Neural cell (in vitro differentiated cells): ENCODE measurements around the gene OMG. TPM values are rescaled to one million over a fixed set of nuclear protein-coding genes. Genes with fewer than 3 reads are reported as not detected.

Source experiments
- H2AFZ ChIP-seq: fragments of 200-600, 300-800 bp; sonication (generic), shearing (Covaris generic); 2 replicates; pipeline ENCODE4 v1.6.0; 2014; ENCODE audit warnings: low read depth, mild to moderate bottlenecking, antibody characterized with exemption, low read length, moderate library complexity
- H3F3A ChIP-seq: fragments of 200-600 bp; shearing (Covaris generic); 2 replicates; pipeline ENCODE4 v1.6.1; 2016; ENCODE audit warnings: mild to moderate bottlenecking, moderate library complexity, mixed read lengths, antibody characterized with exemption, low read length; ENCODE audit not compliant: insufficient read depth, poor library complexity, severe bottlenecking
- H3K27ac ChIP-seq: fragments of 200-600, 300-800 bp; sonication (generic), shearing (Covaris generic); 2 replicates; pipeline ENCODE4 v1.5.1; 2014; ENCODE audit warnings: mild to moderate bottlenecking, low read length, moderate library complexity
- H3K27me3 ChIP-seq: fragments of 300-800, 200-600 bp; sonication (generic), shearing (Covaris generic); 2 replicates; pipeline ENCODE4 v1.6.0; 2014; ENCODE audit warnings: mild to moderate bottlenecking, low read depth, low read length, moderate library complexity; ENCODE audit not compliant: insufficient read depth
- H3K36me3 ChIP-seq: fragments of 300-800, 200-600 bp; sonication (generic), shearing (Covaris generic); 2 replicates; pipeline ENCODE4 v1.5.1; 2014; ENCODE audit warnings: mild to moderate bottlenecking, antibody characterized with exemption, low read length, moderate library complexity; ENCODE audit not compliant: insufficient read depth
- H3K4me2 ChIP-seq: fragments of 300-800, 200-600 bp; sonication (generic), shearing (Covaris generic); 2 replicates; pipeline ENCODE4 v1.6.0; 2014; ENCODE audit warnings: mild to moderate bottlenecking, low read length
- H3K4me3 ChIP-seq: fragments of 300-800, 200-600 bp; sonication (generic), shearing (Covaris generic); 2 replicates; pipeline ENCODE4 v1.5.1; 2014; ENCODE audit warnings: mild to moderate bottlenecking, low read length, moderate library complexity
- H3K79me2 ChIP-seq: fragments of 200-600 bp; shearing (Covaris generic); replicated peaks from 2 replicates; pipeline ENCODE4 v1.6.0; 2014; ENCODE audit warnings: mild to moderate bottlenecking, low read length, moderate library complexity; ENCODE audit not compliant: insufficient read depth
- H3K9ac ChIP-seq: fragments of 300-800, 200-600 bp; sonication (generic), shearing (Covaris generic); 2 replicates; pipeline ENCODE4 v1.6.1; 2016; ENCODE audit warnings: mild to moderate bottlenecking, low read length, mixed read lengths
- H3K9me2 ChIP-seq: fragments of 200-600 bp; shearing (Covaris generic); 2 replicates; pipeline ENCODE4 v1.6.1; 2016; ENCODE audit warnings: mild to moderate bottlenecking, low read length, mixed read lengths; ENCODE audit not compliant: insufficient read depth
- H3K9me3 ChIP-seq: fragments of 200-600, 300-800 bp; sonication (generic), shearing (Covaris generic); 2 replicates; pipeline ENCODE4 v1.6.1; 2016; ENCODE audit warnings: mild to moderate bottlenecking, mixed run types, low read length, moderate library complexity, mixed read lengths
- H4K20me1 ChIP-seq: fragments of 200-600 bp; shearing (Covaris generic); 2 replicates; pipeline ENCODE4 v1.6.1; 2016; ENCODE audit warnings: mild to moderate bottlenecking, mixed run types; ENCODE audit not compliant: insufficient read depth
- EP300 ChIP-seq: fragments of 450-650 bp; conservative IDR thresholded peaks from 2 replicates; pipeline ENCODE4 v1.6.1; 2014; ENCODE audit warnings: antibody characterized with exemption, mild to moderate bottlenecking, moderate library complexity; ENCODE audit not compliant: poor library complexity, severe bottlenecking
- EZH2 ChIP-seq: fragments of 200-600, 300-800 bp; shearing (Covaris generic), sonication (generic); IDR thresholded peaks from 2 replicates; pipeline ENCODE4 v1.6.1; 2014; ENCODE audit warnings: antibody characterized with exemption, low read length, borderline replicate concordance, mild to moderate bottlenecking; ENCODE audit not compliant: insufficient read depth, poor library complexity, severe bottlenecking
- MXI1 ChIP-seq: fragments of 450-650 bp; conservative IDR thresholded peaks from 2 replicates; pipeline ENCODE4 v1.6.1; 2014; ENCODE audit warnings: antibody characterized with exemption, mild to moderate bottlenecking; ENCODE audit not compliant: poor library complexity, severe bottlenecking
- POLR2AphosphoS5 ChIP-seq: IDR thresholded peaks from 2 replicates; pipeline ENCODE4 v1.6.1; 2012
- RAD21 ChIP-seq: fragments of 450-650 bp; conservative IDR thresholded peaks from 2 replicates; pipeline ENCODE4 v1.6.1; 2014; ENCODE audit warnings: antibody characterized with exemption, mild to moderate bottlenecking, moderate library complexity
- SMC3 ChIP-seq: fragments of 450-650 bp; conservative IDR thresholded peaks from 2 replicates; pipeline ENCODE4 v1.6.1; 2014; ENCODE audit warnings: antibody characterized with exemption, mild to moderate bottlenecking, moderate library complexity; ENCODE audit not compliant: poor library complexity
- TAF1 ChIP-seq: IDR thresholded peaks from 2 replicates; pipeline ENCODE4 v1.6.1; 2012; ENCODE audit warnings: low read depth
- polyA plus RNA-seq: library from polyadenylated mRNA; depleted of rRNA; stranded (reverse); fragments of >200 nt; gene quantifications from 2 replicates; pipeline ENCODE4 v1.2.3, GENCODE V29; 2014
- TF ChIP-seq, protein P1 (sequence below): fragments of 450-650 bp; IDR thresholded peaks from 2 replicates; pipeline ENCODE4 v1.5.1; 2014; ENCODE audit warnings: antibody characterized with exemption, mild to moderate bottlenecking, moderate library complexity; ENCODE audit not compliant: poor library complexity, severe bottlenecking
- TF ChIP-seq, protein P2 (sequence below): IDR thresholded peaks from 2 replicates; pipeline ENCODE4 v1.6.1; 2012; ENCODE audit warnings: borderline replicate concordance

OMG gene
- polyA plus RNA-seq, 1 donor from 2014 or later, result not detected

DNA sequence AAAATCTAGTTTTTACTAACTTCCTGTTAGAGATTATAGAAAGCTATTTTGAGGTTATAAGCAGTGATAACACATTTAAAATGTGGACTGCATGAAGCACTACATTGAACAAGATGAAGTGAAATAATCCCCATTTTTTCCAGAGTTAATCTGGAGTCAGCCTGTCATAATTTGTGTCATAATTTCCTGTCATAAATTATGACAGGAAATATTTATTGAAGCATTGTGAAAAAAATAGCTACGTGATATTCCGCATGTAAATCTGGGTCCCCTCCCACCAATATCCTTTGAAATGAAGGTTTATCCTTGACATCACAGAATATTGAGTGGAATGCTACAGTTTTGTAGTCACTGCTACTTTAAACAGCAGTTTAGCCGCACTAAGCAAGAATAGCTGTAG is 40.1 kb downstream of the OMG start:
- Histone ChIP-seq H3K9me2 (no peaks in the 10 kb centered on the region), H3K9me3 (no peaks in the 10 kb centered on the region), H3K27me3 (no peaks in the 10 kb centered on the region), H2AFZ (no peak overlapping the region), H3F3A (no peaks in the 10 kb centered on the region), H4K20me1 (no peaks in the 10 kb centered on the region), H3K9ac (no peak overlapping the region), H3K27ac (no peak overlapping the region), H3K79me2 (no peaks in the 10 kb centered on the region), H3K4me3 (no peak overlapping the region), H3K36me3 (peaks cover 7% of the 10 kb centered on the region), H3K4me2 (no peak overlapping the region)
- TF ChIP-seq MXI1, result no peak
- TF ChIP-seq TAF1, result no peak
- TF ChIP-seq, protein P1, sequence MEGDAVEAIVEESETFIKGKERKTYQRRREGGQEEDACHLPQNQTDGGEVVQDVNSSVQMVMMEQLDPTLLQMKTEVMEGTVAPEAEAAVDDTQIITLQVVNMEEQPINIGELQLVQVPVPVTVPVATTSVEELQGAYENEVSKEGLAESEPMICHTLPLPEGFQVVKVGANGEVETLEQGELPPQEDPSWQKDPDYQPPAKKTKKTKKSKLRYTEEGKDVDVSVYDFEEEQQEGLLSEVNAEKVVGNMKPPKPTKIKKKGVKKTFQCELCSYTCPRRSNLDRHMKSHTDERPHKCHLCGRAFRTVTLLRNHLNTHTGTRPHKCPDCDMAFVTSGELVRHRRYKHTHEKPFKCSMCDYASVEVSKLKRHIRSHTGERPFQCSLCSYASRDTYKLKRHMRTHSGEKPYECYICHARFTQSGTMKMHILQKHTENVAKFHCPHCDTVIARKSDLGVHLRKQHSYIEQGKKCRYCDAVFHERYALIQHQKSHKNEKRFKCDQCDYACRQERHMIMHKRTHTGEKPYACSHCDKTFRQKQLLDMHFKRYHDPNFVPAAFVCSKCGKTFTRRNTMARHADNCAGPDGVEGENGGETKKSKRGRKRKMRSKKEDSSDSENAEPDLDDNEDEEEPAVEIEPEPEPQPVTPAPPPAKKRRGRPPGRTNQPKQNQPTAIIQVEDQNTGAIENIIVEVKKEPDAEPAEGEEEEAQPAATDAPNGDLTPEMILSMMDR, result no peak
- TF ChIP-seq EP300, result no peak
- TF ChIP-seq EZH2, result no peak
- TF ChIP-seq POLR2AphosphoS5, result no peak
- TF ChIP-seq, protein P2, sequence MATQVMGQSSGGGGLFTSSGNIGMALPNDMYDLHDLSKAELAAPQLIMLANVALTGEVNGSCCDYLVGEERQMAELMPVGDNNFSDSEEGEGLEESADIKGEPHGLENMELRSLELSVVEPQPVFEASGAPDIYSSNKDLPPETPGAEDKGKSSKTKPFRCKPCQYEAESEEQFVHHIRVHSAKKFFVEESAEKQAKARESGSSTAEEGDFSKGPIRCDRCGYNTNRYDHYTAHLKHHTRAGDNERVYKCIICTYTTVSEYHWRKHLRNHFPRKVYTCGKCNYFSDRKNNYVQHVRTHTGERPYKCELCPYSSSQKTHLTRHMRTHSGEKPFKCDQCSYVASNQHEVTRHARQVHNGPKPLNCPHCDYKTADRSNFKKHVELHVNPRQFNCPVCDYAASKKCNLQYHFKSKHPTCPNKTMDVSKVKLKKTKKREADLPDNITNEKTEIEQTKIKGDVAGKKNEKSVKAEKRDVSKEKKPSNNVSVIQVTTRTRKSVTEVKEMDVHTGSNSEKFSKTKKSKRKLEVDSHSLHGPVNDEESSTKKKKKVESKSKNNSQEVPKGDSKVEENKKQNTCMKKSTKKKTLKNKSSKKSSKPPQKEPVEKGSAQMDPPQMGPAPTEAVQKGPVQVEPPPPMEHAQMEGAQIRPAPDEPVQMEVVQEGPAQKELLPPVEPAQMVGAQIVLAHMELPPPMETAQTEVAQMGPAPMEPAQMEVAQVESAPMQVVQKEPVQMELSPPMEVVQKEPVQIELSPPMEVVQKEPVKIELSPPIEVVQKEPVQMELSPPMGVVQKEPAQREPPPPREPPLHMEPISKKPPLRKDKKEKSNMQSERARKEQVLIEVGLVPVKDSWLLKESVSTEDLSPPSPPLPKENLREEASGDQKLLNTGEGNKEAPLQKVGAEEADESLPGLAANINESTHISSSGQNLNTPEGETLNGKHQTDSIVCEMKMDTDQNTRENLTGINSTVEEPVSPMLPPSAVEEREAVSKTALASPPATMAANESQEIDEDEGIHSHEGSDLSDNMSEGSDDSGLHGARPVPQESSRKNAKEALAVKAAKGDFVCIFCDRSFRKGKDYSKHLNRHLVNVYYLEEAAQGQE, result no peak
- TF ChIP-seq SMC3, result no peak
- TF ChIP-seq RAD21, result no peak

GRCh38 chr17:31254654-31255053 is 42.4 kb downstream of the OMG start:
- H3K27ac ChIP-seq, result no peak overlapping the region
- no peaks in the 10 kb centered on the region for H4K20me1 ChIP-seq
- no peaks in the 10 kb centered on the region for H3K9me2 ChIP-seq
- H3K36me3 ChIP-seq, result peaks cover 8% of the 10 kb centered on the region
- no peaks in the 10 kb centered on the region for H3F3A ChIP-seq
- no peaks in the 10 kb centered on the region for H3K9me3 ChIP-seq
- no peak overlapping the region for H3K4me3 ChIP-seq
- H2AFZ ChIP-seq, result no peak overlapping the region
- H3K79me2 ChIP-seq, result no peaks in the 10 kb centered on the region
- no peak for TF ChIP-seq EZH2
- TF ChIP-seq POLR2AphosphoS5, result no peak
- TF ChIP-seq TAF1, result no peak
- no peak for TF ChIP-seq RAD21
- TF ChIP-seq EP300, result no peak
- no peak overlapping the region for H3K4me2 ChIP-seq
- no peak overlapping the region for H3K9ac ChIP-seq
- H3K27me3 ChIP-seq, result no peaks in the 10 kb centered on the region
